HepG2 (cell line): ENCODE measurements around the gene PLEKHN1. TPM values are rescaled to one million over a fixed set of nuclear protein-coding genes. Genes with fewer than 3 reads are reported as not detected.

Experiments
- CENPX ChIP-seq: sonication (generic); formaldehyde crosslinking; IDR thresholded peaks from 2 replicates; pipeline ENCODE4 v1.9.0; 2021; ENCODE audit warnings: mild to moderate bottlenecking, missing genetic modification reagents, moderate library complexity
- EEA1 ChIP-seq: sonication (generic); formaldehyde crosslinking; IDR thresholded peaks from 2 replicates; pipeline ENCODE4 v1.5.1; 2020; ENCODE audit warnings: mild to moderate bottlenecking, missing genetic modification reagents, borderline replicate concordance
- EZH2 ChIP-seq: conservative IDR thresholded peaks from 2 replicates; pipeline ENCODE4 v1.6.1; 2012; ENCODE audit warnings: mild to moderate bottlenecking, low read depth, low read length, moderate library complexity
- GABPB1 ChIP-seq: IDR thresholded peaks from 2 replicates; pipeline ENCODE4 v1.6.1; 2016; ENCODE audit warnings: mild to moderate bottlenecking, missing genetic modification reagents, moderate library complexity, missing compliant biosample characterization
- HDAC1 ChIP-seq: sonication (generic); formaldehyde crosslinking; IDR thresholded peaks from 2 replicates; pipeline ENCODE4 v1.5.1; 2020; ENCODE audit warnings: mild to moderate bottlenecking, missing genetic modification reagents
- HNF4G ChIP-seq, 2 experiments: sonication (generic) in 1 of 2; formaldehyde crosslinking in 1 of 2; IDR thresholded peaks; 2 replicates each; pipeline versions ENCODE4 v1.4.0 to v1.6.1; 2011 to 2020; ENCODE audit warnings: borderline replicate concordance in 2 of 2, low read depth in 2 of 2, mild to moderate bottlenecking in 2 of 2, low read length in 1 of 2, missing genetic modification reagents in 1 of 2, moderate library complexity in 1 of 2
- RBM22 ChIP-seq: fragments of 200-400 bp; formaldehyde crosslinking; optimal IDR thresholded peaks from 2 replicates; pipeline ENCODE3; 2017; ENCODE audit warnings: mild to moderate bottlenecking, low read length, moderate library complexity
- SAP130 ChIP-seq: IDR thresholded peaks from 2 replicates; pipeline ENCODE4 v1.6.1; 2016; ENCODE audit warnings: low read depth
- SKI ChIP-seq: fragments of 450-650 bp; IDR thresholded peaks from one replicate; pipeline ENCODE4 v1.6.1; 2018; ENCODE audit warnings: mild to moderate bottlenecking; ENCODE audit not compliant: partially characterized antibody
- XRCC5 ChIP-seq: fragments of 200-400 bp; formaldehyde crosslinking; optimal IDR thresholded peaks from 2 replicates; pipeline ENCODE3; 2017; ENCODE audit warnings: mild to moderate bottlenecking, low read length
- ZKSCAN1 ChIP-seq: fragments of 150-350 bp; IDR thresholded peaks from 2 replicates; pipeline ENCODE4 v1.6.1; 2014; ENCODE audit warnings: low read length
- ZNF747 ChIP-seq: sonication (generic); formaldehyde crosslinking; IDR thresholded peaks from 2 replicates; pipeline ENCODE4 v1.8.1; 2023; ENCODE audit warnings: missing genetic modification reagents, mild to moderate bottlenecking, borderline replicate concordance
- ZNF768 ChIP-seq: sonication (generic); formaldehyde crosslinking; IDR thresholded peaks from 2 replicates; pipeline ENCODE4 v1.4.0; 2020; ENCODE audit warnings: missing genetic modification reagents
- ZNF777 ChIP-seq: sonication (generic); formaldehyde crosslinking; IDR thresholded peaks from 2 replicates; pipeline ENCODE4 v1.4.0; 2020; ENCODE audit warnings: missing genetic modification reagents
- polyA plus RNA-seq, 8 experiments: library from polyadenylated mRNA; depleted of rRNA in 3 of 8; stranded (reverse) in 7 of 8; unstranded in 1 of 8; fragments of >200 nt; fragmentation: Illumina TruSeq in 4 of 8; extraction: Trizol in 4 of 8; gene quantifications; 2 replicates each; pipeline versions ENCODE4 v1.2.1 to v1.2.3, GENCODE V29; 2011 to 2016; ENCODE audit warnings: low read depth in 4 of 8, missing spikeins in 1 of 8, mixed read lengths in 1 of 8; ENCODE audit not compliant: insufficient read depth in 1 of 8
- total RNA-seq, 5 experiments: library from RNA; depleted of rRNA; stranded (reverse); fragments of >200 nt; fragmentation: Illumina TruSeq; extraction: Trizol; gene quantifications; 2 replicates each; pipeline ENCODE4 v1.2.3, GENCODE V29; 2016; ENCODE audit warnings: low read depth in 1 of 5
- TF ChIP-seq, protein P1 (sequence below): sonication (generic); formaldehyde crosslinking; IDR thresholded peaks from 2 replicates; pipeline ENCODE4 v1.4.0; 2020; ENCODE audit warnings: missing genetic modification reagents
- TF ChIP-seq, protein P2 (sequence below): sonication (generic); formaldehyde crosslinking; IDR thresholded peaks from 2 replicates; pipeline ENCODE4 v1.5.0; 2020; ENCODE audit warnings: mild to moderate bottlenecking, missing genetic modification reagents, moderate library complexity
- TF ChIP-seq, protein P3 (sequence below): IDR thresholded peaks from 2 replicates; pipeline ENCODE4 v1.6.1; 2012; ENCODE audit warnings: inconsistent platforms
- TF ChIP-seq, protein P4 (sequence below): sonication (generic); formaldehyde crosslinking; IDR thresholded peaks from 2 replicates; pipeline ENCODE4 v1.9.0; 2021; ENCODE audit warnings: missing genetic modification reagents, borderline replicate concordance
- TF ChIP-seq, protein P5 (sequence below): sonication (generic); formaldehyde crosslinking; IDR thresholded peaks from 2 replicates; pipeline ENCODE4 v1.4.0; 2020; ENCODE audit warnings: missing genetic modification reagents

PLEKHN1 gene
- total and polyA plus RNA-seq, 2 of the 13 experiments (the other 11 are each of a cell fraction or from before 2014, with no cell fraction given): 0.42 to 0.58 TPM

DNA sequence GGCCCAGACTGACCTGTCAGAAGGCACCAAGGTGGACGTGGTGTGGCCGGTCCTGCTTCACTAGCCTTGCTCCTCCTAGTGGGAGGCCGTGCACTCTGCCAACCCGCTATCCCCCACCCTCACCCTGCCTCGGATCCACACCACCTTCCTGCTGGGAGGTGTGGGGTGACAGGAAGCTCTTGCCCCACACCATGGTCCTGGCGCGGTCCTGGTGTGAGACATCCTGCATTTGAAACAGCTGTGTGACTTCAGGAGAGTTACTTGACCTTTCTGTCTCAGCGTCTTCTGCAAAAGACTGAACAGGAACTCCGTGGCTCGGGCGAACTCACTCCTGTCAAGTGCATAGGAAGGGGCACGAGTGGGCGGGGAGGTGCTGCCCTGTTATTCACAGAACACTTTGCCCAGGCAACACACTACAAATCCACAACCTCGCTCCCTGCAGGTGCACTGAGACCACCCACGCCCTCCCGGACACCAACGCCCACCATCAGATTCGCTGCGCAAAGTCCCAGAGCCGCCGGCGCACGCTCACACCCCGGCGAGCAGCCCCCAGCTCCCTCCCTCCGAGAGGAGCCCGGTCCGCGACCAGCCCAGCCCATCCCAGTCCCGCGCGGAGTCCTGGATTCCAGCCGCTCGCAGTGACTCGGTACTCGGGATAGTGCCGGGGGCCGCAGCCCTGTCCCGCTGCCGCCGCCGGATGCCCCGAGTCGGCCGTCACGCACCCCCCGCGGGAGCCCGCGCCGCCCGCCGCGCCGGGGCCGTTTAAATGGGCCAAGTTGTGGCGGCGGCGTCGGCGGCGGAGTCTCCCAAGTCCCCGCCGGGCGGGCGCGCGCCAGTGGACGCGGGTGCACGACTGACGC is 42.9 kb upstream of the PLEKHN1 start, which contains the start of gene SAMD11 (continued):
- TF ChIP-seq HNF4G (IDR thresholded peaks at IDR 0.05; ENCODE audit: borderline replicate concordance, low read depth, low read length) (peak; percentile 54; the same call in 1 of the 2 replicates), HNF4G (CRISPR knock-in tag; IDR thresholded peaks at IDR 0.05; ENCODE audit: borderline replicate concordance, low read depth) (no peak), HDAC1 (CRISPR knock-in tag) (0 out of 2 replicates have a peak, but pooled peaks have one; percentile 31), CENPX (CRISPR knock-in tag) (no peak), ZNF768 (CRISPR knock-in tag) (peak; percentile 95), GABPB1 (CRISPR knock-in tag) (peak; percentile 12; the same call in 1 of the 2 replicates), EZH2 (0 out of 2 replicates have a peak, but pooled peaks have one; percentile 31), SAP130 (peak; percentile 32; the same call in 1 of the 2 replicates), ZNF747 (CRISPR knock-in tag) (no peak), SKI (peak; percentile 78), XRCC5 (peak; percentile 21), ZKSCAN1 (peak; percentile 23; the same call in 1 of the 2 replicates), RBM22 (no peak), ZNF777 (peak; percentile 54; the same call in 1 of the 2 replicates), EEA1 (no peak)
- TF ChIP-seq, protein P1, sequence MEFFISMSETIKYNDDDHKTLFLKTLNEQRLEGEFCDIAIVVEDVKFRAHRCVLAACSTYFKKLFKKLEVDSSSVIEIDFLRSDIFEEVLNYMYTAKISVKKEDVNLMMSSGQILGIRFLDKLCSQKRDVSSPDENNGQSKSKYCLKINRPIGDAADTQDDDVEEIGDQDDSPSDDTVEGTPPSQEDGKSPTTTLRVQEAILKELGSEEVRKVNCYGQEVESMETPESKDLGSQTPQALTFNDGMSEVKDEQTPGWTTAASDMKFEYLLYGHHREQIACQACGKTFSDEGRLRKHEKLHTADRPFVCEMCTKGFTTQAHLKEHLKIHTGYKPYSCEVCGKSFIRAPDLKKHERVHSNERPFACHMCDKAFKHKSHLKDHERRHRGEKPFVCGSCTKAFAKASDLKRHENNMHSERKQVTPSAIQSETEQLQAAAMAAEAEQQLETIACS (CRISPR knock-in tag): peak; percentile 47; the same call in 1 of the 2 replicates
- TF ChIP-seq, protein P2, sequence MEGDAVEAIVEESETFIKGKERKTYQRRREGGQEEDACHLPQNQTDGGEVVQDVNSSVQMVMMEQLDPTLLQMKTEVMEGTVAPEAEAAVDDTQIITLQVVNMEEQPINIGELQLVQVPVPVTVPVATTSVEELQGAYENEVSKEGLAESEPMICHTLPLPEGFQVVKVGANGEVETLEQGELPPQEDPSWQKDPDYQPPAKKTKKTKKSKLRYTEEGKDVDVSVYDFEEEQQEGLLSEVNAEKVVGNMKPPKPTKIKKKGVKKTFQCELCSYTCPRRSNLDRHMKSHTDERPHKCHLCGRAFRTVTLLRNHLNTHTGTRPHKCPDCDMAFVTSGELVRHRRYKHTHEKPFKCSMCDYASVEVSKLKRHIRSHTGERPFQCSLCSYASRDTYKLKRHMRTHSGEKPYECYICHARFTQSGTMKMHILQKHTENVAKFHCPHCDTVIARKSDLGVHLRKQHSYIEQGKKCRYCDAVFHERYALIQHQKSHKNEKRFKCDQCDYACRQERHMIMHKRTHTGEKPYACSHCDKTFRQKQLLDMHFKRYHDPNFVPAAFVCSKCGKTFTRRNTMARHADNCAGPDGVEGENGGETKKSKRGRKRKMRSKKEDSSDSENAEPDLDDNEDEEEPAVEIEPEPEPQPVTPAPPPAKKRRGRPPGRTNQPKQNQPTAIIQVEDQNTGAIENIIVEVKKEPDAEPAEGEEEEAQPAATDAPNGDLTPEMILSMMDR (CRISPR knock-in tag): 0 out of 2 replicates have a peak, but pooled peaks have one; percentile 5
- TF ChIP-seq, protein P3, sequence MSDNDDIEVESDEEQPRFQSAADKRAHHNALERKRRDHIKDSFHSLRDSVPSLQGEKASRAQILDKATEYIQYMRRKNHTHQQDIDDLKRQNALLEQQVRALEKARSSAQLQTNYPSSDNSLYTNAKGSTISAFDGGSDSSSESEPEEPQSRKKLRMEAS: peak; percentile 36; the same call in 1 of the 2 replicates
- TF ChIP-seq, protein P4, sequence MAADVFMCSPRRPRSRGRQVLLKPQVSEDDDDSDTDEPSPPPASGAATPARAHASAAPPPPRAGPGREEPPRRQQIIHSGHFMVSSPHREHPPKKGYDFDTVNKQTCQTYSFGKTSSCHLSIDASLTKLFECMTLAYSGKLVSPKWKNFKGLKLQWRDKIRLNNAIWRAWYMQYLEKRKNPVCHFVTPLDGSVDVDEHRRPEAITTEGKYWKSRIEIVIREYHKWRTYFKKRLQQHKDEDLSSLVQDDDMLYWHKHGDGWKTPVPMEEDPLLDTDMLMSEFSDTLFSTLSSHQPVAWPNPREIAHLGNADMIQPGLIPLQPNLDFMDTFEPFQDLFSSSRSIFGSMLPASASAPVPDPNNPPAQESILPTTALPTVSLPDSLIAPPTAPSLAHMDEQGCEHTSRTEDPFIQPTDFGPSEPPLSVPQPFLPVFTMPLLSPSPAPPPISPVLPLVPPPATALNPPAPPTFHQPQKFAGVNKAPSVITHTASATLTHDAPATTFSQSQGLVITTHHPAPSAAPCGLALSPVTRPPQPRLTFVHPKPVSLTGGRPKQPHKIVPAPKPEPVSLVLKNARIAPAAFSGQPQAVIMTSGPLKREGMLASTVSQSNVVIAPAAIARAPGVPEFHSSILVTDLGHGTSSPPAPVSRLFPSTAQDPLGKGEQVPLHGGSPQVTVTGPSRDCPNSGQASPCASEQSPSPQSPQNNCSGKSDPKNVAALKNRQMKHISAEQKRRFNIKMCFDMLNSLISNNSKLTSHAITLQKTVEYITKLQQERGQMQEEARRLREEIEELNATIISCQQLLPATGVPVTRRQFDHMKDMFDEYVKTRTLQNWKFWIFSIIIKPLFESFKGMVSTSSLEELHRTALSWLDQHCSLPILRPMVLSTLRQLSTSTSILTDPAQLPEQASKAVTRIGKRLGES (CRISPR knock-in tag): no peak
- TF ChIP-seq, protein P5, sequence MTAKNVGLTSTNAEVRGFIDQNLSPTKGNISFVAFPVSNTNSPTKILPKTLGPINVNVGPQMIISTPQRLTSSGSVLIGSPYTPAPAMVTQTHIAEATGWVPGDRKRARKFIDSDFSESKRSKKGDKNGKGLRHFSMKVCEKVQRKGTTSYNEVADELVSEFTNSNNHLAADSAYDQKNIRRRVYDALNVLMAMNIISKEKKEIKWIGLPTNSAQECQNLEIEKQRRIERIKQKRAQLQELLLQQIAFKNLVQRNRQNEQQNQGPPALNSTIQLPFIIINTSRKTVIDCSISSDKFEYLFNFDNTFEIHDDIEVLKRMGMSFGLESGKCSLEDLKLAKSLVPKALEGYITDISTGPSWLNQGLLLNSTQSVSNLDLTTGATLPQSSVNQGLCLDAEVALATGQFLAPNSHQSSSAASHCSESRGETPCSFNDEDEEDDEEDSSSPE: peak; percentile 37; the same call in 1 of the 2 replicates
